GM21723 (cell line): ENCODE results near the gene AEBP1.

Source experiments
- ATAC-seq: cut with Tn5 transposase; IDR thresholded peaks from one replicate; pipeline ENCODE4 v1.9.1; 2021; ENCODE audit warnings: mild to moderate bottlenecking, moderate library complexity; ENCODE audit not compliant: unreplicated experiment

AEBP1 gene

DNA sequence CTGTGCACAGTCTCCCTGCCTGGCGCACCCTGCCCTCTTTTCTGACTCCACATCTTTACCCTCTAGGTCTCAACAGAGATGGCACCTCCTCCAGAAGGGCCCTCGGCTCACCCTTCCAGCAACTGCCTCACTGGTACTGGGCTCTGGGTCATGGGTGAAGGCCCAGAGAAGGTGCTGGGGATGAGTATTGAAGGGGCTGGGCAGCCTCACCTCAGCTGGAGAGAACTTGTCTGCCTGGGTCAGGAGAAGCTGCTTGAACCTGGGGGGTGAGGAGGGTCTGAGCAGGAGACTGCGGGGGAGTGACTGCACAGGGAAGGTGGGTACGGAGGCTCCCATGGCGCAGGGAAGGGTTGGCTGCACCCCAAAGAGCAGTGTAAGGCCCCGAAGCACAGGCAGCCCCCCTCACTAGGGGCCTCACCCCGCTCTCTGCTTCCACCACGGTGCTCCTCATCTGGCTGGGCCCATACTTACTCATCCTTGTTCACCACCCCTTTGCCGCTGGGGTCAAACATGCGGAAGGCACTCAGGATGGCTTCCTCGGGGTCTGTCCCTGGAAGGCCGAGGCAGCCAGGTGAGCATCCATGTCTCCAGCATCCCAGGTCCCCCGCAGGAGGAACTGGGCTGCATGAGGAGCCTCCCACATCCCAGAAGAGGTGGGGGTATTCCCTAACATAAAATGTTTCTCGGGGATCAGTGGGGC is 35.3 kb downstream of the AEBP1 start:
- ATAC-seq, result no peak

DNA sequence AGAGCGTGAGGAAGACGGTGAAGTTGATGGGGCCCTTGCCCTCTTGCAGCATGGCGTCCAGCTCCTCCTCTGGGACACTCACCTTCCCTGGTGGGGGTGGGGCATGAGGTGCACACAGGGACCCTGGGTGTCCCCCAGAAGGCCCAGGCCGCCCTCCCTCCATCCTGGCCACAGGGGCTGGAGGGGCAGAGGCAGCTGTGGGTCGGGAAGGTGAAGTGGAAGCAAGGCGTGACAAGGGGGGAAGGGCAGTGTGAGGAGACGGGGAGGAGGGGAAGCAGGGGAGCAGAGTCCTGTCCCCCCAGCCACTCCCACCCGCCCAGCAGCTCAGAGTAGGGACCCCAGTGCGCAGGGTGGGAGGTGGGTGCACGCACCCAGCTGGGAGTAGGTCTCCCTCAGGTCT is 36.2 kb downstream of the AEBP1 start:
- ATAC-seq, result no peak

DNA sequence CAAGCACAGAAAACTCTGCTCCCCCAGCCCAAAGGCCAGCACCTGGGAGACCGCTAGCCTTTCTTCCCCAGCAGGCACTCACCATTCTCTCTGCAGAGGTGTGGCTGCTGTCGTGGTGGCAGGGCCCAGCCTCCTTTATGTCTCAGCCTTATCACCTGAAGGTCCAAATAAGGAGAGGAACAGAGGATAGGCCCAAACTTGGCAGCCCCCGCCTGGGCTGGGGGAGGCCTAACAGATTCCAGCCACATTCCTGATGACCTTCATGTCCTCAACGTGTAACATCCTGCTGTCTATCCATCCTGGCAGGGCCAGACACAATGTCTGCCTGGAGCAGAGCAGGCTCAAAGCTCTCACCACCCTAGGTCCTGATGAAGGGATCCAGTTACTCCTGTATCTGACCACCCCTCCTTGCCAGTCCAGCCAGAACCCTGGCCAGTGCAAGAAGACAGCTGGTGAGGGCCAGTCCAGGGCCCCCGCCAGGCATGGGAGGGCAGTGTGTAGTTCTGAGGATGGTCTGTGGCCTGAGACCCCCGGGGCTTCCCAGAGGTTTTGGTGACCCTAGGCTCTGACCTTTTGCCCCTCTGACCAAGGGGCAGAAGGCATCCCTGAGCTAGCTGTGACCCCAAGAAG is 37.2 kb downstream of the AEBP1 start, which contains the start of gene MYL7:
Gene MYL7 (minus strand): TSS at position 112 of the 630 bp plus-strand sequence. CDS start 27 bp downstream, at position 85.
- no peak for ATAC-seq

DNA sequence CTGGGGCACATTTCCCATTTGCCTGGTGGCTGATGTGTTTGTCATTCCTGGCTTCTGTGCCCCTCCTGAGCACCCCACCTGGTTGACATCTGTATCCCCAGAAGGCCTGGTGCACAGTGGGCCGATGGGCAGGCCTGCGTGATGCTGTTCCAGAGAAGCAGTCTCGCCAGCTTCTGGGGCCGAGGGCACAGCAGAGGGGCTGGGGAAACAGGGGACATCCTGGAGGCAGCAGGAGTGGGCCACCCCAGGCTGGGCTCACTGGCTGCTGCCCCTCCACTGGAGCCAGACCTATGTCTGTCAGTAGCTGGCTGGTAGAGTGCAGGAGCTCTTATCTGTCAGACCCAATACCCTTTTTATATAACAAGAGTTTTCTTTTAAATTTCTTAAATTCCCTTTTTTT is 37.9 kb downstream of the AEBP1 start:
- no peak for ATAC-seq

DNA sequence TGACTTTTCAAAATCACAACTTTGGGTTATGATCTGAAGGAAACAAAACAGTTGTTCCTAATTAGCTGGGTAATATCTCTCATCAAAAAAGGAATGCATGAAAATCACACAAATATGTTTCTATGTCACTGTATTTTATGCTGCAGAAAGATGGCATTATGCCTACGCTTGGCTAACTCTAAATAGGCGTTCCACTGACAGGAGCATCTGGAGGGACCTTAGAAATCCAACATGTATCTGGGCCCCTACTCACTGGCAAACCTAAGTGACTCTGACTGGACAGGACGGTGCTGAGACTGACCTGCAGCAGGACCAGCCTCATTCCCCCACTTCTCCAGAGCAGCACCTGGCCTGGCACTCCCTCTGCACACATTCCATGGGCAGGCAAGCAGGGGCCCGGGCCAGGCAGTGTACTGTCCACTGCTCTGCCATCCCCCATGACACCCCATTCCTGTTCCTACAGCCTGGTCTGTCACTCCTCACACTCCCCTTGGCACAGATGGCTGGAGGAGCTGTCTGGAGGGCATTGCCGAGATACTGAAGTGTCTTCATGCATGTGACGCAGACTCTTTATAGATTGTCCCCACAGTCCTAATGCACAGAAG is 39.6 kb downstream of the AEBP1 start:
- no peak for ATAC-seq

DNA sequence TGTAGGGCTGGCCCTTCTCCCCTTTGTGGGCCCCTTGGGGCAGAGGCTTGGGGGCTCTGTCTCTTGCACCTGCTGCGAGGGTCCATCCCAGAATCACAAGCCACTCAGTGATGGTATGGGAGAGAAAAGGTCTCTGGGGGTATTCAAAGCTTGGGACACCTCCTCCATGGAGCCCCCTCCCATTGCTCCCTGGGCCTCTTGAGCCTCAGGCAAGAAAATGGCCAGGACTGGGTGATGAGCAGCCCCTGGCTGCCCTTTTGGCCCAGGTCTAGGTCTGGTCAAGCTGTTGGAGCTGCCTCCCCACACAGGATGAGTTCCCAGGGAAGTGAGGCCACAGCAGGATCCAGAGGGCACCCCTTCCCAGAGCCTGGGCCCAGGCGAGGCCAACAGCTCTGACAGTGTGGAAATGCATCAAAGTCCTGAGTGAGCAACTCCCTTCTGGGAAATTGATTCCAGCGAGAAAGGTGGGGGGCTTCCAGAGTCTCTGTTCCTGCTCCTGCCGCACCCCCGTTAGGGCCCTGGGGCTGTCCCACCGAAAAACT is 40.4 kb downstream of the AEBP1 start:
- ATAC-seq, result no peak

DNA sequence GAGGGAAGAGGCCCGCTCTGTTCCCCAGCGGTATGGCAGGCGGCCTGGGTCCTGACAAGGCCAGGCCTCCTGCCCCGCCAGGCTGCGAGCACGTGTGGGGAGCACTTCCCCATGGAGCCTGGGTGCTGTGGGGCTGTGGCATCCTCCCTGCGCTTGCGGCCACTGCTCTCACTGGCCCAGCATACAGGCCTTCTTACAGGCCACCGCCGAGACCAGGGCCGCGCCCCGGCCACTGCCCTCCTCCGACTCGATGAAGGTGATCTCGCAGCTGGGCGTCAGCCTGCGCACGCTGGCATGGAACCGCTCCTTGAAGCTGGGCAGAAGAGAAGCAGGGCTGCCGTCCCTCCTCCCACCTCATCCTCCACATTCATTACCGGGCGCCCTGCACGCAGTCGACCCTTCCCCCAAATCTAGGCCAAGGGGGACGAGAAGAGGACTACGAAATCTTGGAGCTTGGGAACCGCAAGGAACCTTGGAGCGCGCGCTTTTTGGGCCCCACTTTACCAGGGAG is 40.9 kb downstream of the AEBP1 start:
- ATAC-seq, result no peak

DNA sequence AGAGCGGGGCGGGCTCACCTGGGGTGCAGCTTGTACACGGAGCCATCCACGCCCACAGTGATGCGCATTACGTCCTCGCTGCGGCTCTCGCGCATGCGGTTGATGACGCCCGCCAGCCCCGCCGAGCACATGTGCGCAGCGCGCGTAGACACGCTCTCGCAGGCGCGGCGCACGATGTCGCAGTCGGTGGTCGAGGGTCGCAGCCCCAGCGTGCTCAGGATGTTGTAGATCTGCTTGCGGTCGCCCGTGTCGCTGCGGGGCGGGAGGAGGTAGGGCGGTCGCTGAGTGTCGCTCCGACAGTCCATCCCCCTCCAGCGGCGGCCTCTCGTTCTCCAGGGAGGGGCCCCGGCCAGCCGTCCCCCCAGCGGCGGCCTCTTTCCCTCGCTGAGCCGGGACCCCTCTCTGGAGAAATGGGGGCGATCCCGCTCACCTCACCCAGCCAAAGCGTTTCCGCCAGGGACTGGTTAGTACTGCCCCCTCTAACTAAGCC is 41.4 kb downstream of the AEBP1 start:
- no peak for ATAC-seq

DNA sequence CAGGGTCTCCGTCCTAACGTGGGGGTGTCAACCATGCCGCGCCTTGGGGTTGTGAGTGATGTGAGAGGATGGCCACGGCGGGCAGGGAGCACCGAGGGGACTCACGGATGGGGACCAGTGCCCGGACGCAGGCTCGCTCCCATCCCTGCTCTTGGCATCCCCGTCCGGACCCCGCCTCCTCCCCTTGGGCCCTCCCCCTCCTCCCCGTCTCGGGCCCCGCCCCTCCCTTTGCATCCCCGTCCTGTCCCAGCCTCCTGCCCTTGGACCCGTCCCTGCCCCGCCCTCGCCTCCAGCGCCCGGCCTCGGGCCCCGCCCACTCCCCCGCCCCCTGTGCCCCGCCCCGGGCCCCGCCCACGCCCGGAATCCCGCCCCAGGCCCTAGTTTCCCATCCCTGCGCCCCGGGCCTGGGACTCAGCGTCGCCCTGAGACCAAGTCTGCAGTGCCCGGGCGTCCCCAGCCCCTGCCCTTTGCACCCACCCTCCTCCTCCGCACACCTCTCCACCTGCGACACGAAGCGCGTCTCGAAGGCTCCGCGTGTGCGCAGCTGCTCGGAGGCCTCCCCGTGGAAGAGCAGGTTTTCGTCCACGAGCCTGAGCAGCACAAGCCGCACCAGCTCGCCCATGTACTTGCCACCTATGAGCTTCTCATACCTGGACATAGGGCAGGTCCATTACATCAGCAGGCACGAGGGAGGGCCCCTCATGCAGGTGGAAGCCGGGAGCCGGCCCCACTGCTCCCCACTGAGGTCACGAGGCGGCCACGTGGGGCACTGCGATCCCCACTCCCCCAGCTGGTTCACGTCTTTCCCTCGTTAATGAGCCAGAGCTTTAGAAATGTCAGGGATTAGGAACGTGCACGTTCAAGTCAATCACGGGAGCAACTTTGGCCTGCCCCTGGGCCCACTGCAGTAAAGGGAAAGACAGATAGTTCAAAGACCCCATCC is 42.1 kb downstream of the AEBP1 start:
- ATAC-seq, result no peak

DNA sequence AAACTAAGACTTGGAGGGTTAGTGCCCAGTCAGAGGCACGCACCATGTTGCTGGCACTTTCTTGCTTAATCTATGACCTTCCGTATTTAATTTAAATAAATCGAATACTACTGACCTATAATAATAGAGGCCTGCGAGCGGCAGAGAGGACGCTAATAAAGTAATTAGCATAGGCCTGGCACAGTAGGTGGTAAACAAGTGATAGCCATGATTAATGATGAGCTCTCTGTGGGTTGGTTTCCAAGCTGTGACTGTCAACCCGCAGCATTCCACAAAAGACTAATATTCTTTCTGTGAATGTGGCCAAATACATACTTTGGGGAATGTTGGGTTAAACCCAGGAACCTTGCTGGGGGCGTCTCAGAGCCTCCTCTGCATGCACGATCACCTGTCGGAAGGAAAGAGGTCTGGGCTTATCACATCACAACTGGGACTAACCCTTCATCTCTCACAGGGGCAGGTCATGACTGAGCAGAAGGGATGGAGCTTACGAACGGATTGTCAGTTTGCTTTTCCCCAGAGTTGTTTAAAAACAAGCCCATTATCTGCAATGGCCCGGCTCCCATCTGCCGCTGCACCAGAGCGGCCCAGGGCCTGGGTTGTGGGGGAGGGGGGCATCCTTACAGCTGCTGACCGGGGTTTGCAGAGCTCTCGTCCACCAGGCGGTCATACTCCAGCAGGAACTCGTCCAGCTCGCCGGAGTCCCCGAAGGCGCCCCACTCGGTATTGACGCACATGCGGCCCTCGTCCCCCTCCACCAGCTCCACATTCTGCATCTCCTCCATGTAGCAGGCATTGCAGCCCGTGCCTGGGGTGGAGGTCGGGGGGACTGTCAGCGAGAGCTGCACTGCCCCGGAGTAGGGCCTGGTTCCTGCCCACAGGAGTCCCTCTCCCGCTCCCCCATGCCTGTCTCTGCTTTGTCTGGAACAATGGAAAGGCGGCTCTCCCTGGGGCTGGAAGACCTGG is 43.2 kb downstream of the AEBP1 start:
- ATAC-seq, result no peak

DNA sequence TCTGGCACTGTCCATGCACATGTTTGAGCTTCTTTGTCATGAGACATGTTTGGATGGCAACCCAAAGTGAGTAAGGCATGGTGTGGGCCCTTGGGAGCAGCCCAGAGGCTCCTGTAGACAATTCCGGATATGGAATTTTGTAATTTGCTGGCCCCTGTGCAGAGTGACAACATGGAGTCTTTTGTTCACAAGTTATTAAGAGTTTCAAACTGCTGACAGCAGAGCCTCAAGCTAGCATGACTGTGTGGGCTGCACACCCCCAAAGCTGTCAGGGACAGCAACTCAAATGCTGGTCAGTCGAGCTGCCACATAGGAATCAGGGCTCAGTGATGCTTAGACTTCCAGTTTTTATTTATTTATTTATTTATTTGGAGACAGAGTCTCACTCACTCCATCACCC is 44.0 kb downstream of the AEBP1 start:
- no peak for ATAC-seq

DNA sequence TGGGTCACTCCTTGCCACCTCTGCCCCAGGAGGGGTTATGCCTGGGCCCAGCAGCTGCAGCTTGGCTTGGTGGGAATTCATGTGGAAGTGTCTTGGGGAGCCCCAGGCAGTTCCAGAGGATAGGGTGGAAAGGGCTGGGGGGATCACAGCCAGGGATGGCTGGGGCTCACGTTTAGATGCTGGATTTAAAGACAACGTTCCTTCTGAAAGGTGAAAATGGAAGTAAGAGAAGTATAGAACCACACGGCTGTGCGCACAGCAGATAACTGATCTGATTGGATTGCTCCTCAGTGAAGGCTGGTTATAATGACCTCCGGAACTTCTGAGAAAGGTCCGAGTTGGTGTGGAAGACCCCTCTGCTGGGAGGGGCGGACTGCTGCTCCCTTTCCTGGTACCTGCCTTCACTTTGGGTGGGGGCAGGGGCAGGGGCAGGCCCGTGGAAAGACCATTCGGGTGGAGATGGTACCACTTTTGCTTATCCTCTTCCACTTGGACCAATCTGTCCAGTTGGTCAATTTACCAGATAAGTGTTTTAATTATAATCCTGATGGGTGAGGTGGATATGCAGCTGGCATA is 44.9 kb downstream of the AEBP1 start:
- no peak for ATAC-seq

DNA sequence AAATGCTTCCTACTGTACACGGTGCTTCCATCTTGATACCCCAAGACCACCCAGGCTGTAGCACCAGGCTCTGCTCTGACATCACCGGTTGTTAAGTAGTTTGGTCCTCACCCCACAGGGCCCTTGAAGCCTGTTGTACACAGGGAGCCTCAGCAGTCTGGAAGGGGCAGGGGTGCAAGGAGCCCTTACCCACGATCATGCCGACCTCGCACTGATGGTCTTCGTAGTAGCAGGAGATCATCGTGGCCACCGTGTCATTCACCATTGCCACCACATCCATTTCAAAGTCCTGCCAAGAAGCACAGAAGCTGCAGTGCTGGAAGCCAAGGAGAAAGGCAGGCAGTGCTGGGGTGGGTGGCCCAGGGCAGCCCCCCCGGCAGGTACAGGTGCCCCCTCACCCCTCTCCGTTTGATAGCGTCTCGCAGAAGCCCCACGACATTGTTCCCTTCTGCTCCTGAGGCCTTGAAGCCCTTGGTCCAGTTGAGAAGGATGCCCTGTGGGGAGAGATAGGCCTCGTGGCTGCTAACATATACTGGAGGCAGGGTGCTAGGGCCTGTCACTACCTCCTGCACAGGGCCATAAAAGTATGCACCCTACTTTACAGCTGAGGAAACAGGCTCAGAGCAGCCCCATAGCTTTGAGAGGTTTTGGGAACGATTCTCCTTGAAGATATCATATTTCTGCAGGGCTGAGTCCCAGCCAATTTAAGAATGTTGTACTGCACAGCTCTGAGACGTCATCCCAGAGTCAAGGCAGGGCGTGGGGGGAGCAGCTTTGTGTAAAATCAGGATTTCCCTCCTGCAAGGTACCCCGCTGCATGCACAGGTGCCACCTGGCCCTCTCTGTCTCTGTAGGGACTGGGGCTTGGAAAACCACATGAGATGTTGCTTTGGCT is 45.7 kb downstream of the AEBP1 start:
- ATAC-seq, result no peak

DNA sequence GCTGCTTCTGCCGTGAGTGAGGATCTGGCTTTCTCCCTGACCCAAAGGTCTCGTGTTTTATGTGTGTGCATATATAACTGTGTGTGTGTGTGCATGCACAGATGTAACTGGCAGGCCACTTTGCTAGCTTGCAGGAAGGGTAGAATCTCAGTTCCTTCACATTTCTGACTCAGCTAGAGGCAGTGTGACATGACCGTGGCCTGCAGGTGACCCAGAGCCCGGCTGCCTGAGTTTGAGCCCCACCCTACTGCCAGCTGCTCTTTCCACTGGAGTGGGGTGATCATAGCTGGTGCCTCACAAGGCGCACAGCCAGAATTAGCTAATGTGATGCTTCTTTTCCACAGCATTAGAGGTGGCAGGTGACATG is 46.3 kb downstream of the AEBP1 start:
- ATAC-seq, result peak; percentile 62

DNA sequence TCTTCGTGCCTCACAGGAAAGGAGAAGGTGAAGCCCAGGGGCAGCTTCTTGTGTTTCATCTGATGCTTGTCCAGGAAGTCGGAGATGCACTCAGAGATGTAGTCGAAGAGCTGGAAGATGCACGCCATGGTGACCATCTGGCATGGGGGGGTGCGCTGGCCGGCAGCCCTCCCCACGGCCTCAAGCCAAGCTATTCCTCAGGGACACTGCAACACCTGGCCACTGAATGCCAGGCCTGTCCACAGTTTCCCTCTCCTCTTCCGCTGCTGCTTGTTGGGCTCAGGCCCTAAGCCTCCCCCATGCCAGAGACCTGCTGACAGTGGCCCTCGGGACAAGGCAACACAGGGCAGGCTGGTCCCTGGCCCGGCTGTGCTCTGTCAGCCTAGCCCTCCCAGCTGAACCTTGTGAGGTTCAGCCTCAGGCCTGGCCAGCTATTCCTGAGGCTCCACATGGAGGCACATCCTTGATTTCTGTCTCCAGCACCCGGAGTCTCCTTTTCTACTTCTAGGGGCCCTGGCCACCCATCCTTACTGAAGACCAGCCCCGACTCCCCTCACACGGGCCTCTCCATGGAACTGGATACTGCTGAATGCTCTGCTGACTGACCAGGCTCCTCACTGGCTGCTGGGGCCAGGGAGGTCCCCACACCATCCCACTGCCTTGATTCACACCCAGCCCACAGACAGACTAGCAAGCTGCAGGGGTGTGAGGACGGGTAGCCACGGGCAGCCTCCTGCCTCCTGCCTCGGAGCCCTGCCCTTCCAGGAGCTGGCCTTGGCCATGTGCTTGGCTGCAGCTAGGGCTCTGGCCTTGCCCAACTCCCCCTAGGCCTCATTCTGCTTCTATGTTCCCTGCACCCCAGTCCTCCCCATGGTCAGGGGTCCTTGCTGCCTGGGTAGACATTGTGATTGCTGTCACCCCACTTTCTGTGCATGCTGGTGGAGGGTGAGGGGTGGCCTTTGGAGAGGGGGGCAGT is 47.1 kb downstream of the AEBP1 start:
- no peak for ATAC-seq

DNA sequence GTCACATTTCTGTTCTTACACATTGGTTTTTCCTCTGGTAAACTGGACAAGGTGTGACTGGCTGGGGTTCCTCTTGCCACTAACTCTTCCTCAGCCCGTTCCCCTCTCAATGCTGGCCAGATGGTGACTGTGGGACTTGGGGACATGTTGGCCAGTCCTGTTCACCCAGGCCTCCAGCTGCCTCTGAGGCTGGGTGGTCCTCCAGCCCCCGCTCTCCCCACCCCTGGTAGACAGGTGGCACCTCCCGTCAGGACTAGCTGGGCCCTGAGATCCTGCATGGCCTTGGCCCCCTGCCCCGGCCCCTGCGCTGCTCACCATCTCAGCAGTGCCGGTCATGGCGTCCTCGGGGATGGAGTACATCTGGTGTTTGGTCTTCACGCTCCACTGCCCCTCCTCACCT is 47.8 kb downstream of the AEBP1 start:
- no peak for ATAC-seq
